ENCODE results near the gene L1TD1. TPM values are rescaled to one million over a fixed set of nuclear protein-coding genes. Genes with fewer than 3 reads are reported as not detected.

L1TD1 gene
- total and polyA plus RNA-seq, 2 of the 13 experiments (the other 11 are each of a cell fraction or from before 2014, with no cell fraction given) = not detected

DNA sequence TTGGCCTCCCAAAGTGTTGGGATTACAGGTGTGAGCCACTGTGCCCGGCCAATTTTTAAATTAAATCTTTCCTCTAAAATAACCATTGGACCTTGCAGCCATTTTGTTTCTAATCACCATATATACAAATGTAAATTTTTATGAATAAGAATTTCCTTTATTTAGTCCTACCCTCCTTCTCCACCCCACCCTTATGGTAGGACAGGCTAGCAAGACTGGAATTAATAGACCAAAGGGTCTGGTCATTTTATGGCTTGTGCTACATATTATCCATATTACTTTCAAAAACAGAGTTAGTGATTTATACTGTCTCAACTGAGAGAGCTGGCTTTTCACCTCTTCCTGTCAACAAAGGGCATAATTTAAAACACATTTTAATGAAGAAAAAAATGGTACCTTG lies 26.5 kb downstream of the L1TD1 start:
- H3K4me1 ChIP-seq (ENCODE audit: insufficient read depth, low read length) = no peaks in the 10 kb centered on the region
- DNase-seq (ENCODE audit: low spot score) (no peak), ATAC-seq (no peak), FAIRE-seq (no peak)
- H3K4me2 ChIP-seq (ENCODE audit: low read depth, low read length) = no peak overlapping the region
- H3K27ac ChIP-seq (ENCODE audit: extremely low read length, insufficient read depth, low read length) = no peak overlapping the region
- H4K20me1 ChIP-seq (ENCODE audit: insufficient read depth, low read length) = no peaks in the 10 kb centered on the region
- H3K36me3 ChIP-seq (replicated peaks in 1 of 2; ENCODE audit: control insufficient read depth in 1 of 2, insufficient read depth in 2 of 2, low read length in 2 of 2) = no peaks in the 10 kb centered on the region
- H3K9ac ChIP-seq (ENCODE audit: insufficient read depth, low read depth, low read length) = no peak overlapping the region
- no peaks in the 10 kb centered on the region for H3K27me3 ChIP-seq (ENCODE audit: control insufficient read depth in 1 of 2, insufficient read depth in 2 of 2, low read length in 2 of 2)
- in situ Hi-C loops (cut with HindIII; ENCODE audit: extremely low pct_ligation_motif_present, low pct_unique_long_range_greater_than_20kb) (no loop called here), intact Hi-C loops (cut with micrococcal nuclease; ENCODE audit: unreplicated experiment) (no loop called here)
- ChIA-PET POLR2A (no interaction called here), CTCF (ENCODE audit: low intra/inter-chr PET ratio, low total read pairs) (no interaction called here)
- H3K4me3 ChIP-seq (replicated peaks in 1 of 3; ENCODE audit: insufficient read depth in 1 of 3, low read depth in 2 of 3, low read length in 3 of 3) = no peak overlapping the region
- H3K79me2 ChIP-seq (ENCODE audit: insufficient read depth, low read length) = no peaks in the 10 kb centered on the region
- H3K9me3 ChIP-seq (ENCODE audit: low read length) = no peaks in the 10 kb centered on the region
- no peak for TF ChIP-seq TGIF2 (CRISPR knock-in tag; IDR thresholded peaks at IDR 0.05)
- TF ChIP-seq ZNF510 (CRISPR knock-in tag; IDR thresholded peaks at IDR 0.05; ENCODE audit: low read depth) = no peak
- no peak for TF ChIP-seq HNRNPUL1 (IDR thresholded peaks at IDR 0.05; ENCODE audit: low read depth, low read length)
- no peak for TF ChIP-seq SP5 (CRISPR knock-in tag; IDR thresholded peaks at IDR 0.05; ENCODE audit: borderline replicate concordance, low read depth)
- TF ChIP-seq KDM1A (CRISPR knock-in tag; IDR thresholded peaks at IDR 0.05) = no peak
- TF ChIP-seq ZSCAN25 (CRISPR knock-in tag; IDR thresholded peaks at IDR 0.05) = no peak
- TF ChIP-seq MXI1 (IDR thresholded peaks at IDR 0.05; ENCODE audit: borderline replicate concordance, low read depth, low read length) = no peak
- TF ChIP-seq ZSCAN9 (CRISPR knock-in tag; IDR thresholded peaks at IDR 0.05; ENCODE audit: borderline replicate concordance) = no peak
- TF ChIP-seq NR2F6 (IDR thresholded peaks at IDR 0.05) = no peak
- no peak for TF ChIP-seq NR2F6 (CRISPR knock-in tag; IDR thresholded peaks at IDR 0.05)
- no peak for TF ChIP-seq ZNF230 (CRISPR knock-in tag; IDR thresholded peaks at IDR 0.05)
- TF ChIP-seq RARG (CRISPR knock-in tag; IDR thresholded peaks at IDR 0.05; ENCODE audit: low read depth) = no peak
- no peak for TF ChIP-seq MYNN (CRISPR knock-in tag; IDR thresholded peaks at IDR 0.05; ENCODE audit: low read depth)
- no peak for TF ChIP-seq NONO (IDR thresholded peaks at IDR 0.05)
- TF ChIP-seq NONO (CRISPR knock-in tag; conservative IDR thresholded peaks at IDR 0.05) = no peak
- TF ChIP-seq, protein P1, sequence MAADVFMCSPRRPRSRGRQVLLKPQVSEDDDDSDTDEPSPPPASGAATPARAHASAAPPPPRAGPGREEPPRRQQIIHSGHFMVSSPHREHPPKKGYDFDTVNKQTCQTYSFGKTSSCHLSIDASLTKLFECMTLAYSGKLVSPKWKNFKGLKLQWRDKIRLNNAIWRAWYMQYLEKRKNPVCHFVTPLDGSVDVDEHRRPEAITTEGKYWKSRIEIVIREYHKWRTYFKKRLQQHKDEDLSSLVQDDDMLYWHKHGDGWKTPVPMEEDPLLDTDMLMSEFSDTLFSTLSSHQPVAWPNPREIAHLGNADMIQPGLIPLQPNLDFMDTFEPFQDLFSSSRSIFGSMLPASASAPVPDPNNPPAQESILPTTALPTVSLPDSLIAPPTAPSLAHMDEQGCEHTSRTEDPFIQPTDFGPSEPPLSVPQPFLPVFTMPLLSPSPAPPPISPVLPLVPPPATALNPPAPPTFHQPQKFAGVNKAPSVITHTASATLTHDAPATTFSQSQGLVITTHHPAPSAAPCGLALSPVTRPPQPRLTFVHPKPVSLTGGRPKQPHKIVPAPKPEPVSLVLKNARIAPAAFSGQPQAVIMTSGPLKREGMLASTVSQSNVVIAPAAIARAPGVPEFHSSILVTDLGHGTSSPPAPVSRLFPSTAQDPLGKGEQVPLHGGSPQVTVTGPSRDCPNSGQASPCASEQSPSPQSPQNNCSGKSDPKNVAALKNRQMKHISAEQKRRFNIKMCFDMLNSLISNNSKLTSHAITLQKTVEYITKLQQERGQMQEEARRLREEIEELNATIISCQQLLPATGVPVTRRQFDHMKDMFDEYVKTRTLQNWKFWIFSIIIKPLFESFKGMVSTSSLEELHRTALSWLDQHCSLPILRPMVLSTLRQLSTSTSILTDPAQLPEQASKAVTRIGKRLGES (CRISPR knock-in tag; IDR thresholded peaks at IDR 0.05; ENCODE audit: borderline replicate concordance) = no peak
- TF ChIP-seq PBX3 (CRISPR knock-in tag; IDR thresholded peaks at IDR 0.05; ENCODE audit: borderline replicate concordance) = no peak
- BruUV-seq (replicated peaks) = no TSS peak
- 88% methylated on average over 1 of the region's 1 CpG for WGBS (ENCODE audit: low lambda C conversion rate)
- H2AFZ ChIP-seq (ENCODE audit: low read length) = no peak overlapping the region
